Muscle layer of colon (tissue), 2 donors: ENCODE measurements around the gene OR51I1.

Source experiments
- H3K27ac ChIP-seq: one replicate; pipeline ENCODE4 v1.7.0; 2013; ENCODE audit warnings: low read depth, mild to moderate bottlenecking, low read length, moderate library complexity
- H3K27me3 ChIP-seq, 2 donors: one replicate each; pipeline ENCODE4 v1.7.0; 2013; ENCODE audit warnings: low read length in 2 of 2, mild to moderate bottlenecking in 2 of 2; ENCODE audit not compliant: insufficient read depth in 2 of 2, control insufficient read depth in 1 of 2
- H3K36me3 ChIP-seq: one replicate; pipeline ENCODE4 v1.7.0; 2013; ENCODE audit warnings: mild to moderate bottlenecking, low read length; ENCODE audit not compliant: insufficient read depth
- H3K4me1 ChIP-seq: one replicate; pipeline ENCODE4 v1.7.0; 2013; ENCODE audit warnings: mild to moderate bottlenecking, low read length; ENCODE audit not compliant: insufficient read depth
- H3K4me3 ChIP-seq, 2 donors: one replicate each; pipeline ENCODE4 v1.7.0; 2013; ENCODE audit warnings: low read length in 2 of 2, low read depth in 1 of 2, mild to moderate bottlenecking in 1 of 2, moderate library complexity in 1 of 2
- H3K9ac ChIP-seq: one replicate; pipeline ENCODE4 v1.7.0; 2013; ENCODE audit warnings: low read length
- H3K9me3 ChIP-seq: one replicate; pipeline ENCODE4 v1.7.0; 2013; ENCODE audit warnings: mild to moderate bottlenecking, low read length
- donor health status: abdominal sarcoma.
- donor health status: Adenocarcinoma of cecum.

OR51I1 gene, protein sequence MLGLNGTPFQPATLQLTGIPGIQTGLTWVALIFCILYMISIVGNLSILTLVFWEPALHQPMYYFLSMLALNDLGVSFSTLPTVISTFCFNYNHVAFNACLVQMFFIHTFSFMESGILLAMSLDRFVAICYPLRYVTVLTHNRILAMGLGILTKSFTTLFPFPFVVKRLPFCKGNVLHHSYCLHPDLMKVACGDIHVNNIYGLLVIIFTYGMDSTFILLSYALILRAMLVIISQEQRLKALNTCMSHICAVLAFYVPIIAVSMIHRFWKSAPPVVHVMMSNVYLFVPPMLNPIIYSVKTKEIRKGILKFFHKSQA

DNA sequence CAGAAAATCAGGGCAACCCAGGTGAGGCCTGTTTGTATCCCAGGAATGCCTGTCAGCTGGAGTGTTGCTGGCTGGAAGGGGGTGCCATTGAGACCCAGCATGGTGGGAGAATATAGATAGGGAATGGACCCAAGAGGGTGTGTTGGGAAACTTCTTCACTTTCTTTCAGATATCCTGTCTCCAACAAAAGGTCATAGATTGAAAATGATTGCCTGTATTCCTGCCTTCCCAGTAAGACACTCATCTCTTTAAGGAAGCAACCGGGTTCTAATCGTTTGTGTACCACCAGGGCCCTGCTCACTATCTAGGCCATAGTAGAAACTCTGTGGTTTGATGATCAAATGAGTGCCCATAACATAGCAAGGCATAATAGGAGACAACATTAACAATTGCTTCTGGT, at the start of gene OR51I1:
Gene OR51I1 (minus strand): TSS at position 101 of the 400 bp plus-strand sequence. CDS start 0 bp downstream, at position 101.
- H3K9me3 ChIP-seq = no peaks in the 10 kb centered on the region
- H3K4me3 ChIP-seq = no peak within 1 kb of the TSS
- H3K27me3 ChIP-seq = no peaks in the 10 kb centered on the region
- H3K27ac ChIP-seq = no peak within 1 kb of the TSS
- no peaks in the 10 kb centered on the region for H3K4me1 ChIP-seq
- no peaks in the 10 kb centered on the region for H3K36me3 ChIP-seq
- no peak within 1 kb of the TSS for H3K9ac ChIP-seq

DNA sequence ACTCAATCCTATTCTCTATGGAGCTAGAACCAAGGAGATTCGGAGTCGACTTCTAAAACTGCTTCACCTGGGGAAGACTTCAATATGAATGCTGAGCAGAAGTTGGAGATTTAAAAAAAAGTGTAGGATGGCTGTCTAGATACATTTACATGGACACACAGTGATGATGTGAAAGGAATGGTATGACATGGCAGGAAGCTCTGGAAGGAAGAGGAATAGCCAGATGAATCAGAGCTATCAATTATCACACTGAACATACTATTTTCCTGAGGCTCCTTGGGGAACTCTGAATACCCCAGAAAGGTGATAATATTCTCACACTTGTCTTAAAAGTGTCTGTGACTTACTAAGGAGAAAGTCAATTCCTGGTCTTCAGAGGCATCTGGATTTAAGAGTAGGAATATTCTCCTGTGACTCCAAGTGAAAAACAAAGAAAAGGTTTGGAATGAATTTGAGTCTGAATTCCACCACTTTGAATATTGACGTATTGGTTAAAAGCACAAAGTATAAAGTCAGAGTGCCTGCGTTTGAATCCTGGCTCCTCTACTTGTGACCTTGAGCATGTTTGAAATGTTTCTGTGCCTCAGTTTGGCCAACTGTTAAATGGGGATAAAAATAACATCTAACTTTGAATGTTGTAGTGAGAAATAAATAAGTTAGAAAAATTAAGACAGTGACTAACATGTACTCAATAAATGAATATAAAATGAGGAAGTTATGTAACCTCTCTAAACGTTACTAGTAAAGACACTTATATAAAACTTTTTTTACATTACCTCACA, 48.5 kb upstream of the OR51I1 start:
- no peak overlapping the region for H3K27ac ChIP-seq
- H3K4me1 ChIP-seq = no peaks in the 10 kb centered on the region
- no peak overlapping the region for H3K4me3 ChIP-seq
- H3K9me3 ChIP-seq = no peaks in the 10 kb centered on the region
- H3K27me3 ChIP-seq = no peaks in the 10 kb centered on the region
- H3K36me3 ChIP-seq = no peaks in the 10 kb centered on the region
- H3K9ac ChIP-seq = no peak overlapping the region

DNA sequence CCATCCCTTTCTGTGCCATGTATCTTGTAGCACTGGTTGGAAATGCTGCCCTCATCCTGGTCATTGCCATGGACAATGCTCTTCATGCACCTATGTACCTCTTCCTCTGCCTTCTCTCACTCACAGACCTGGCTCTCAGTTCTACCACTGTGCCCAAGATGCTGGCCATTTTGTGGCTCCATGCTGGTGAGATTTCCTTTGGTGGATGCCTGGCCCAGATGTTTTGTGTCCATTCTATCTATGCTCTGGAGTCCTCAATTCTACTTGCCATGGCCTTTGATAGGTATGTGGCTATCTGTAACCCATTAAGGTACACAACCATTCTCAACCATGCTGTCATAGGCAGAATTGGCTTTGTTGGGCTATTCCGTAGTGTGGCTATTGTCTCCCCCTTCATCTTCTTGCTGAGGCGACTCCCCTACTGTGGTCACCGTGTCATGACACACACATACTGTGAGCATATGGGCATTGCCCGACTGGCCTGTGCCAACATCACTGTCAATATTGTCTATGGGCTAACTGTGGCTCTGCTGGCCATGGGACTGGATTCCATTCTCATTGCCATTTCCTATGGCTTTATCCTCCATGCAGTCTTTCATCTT, 47.6 kb upstream of the OR51I1 start:
- no peaks in the 10 kb centered on the region for H3K9me3 ChIP-seq
- no peak overlapping the region for H3K27ac ChIP-seq
- no peaks in the 10 kb centered on the region for H3K27me3 ChIP-seq

DNA sequence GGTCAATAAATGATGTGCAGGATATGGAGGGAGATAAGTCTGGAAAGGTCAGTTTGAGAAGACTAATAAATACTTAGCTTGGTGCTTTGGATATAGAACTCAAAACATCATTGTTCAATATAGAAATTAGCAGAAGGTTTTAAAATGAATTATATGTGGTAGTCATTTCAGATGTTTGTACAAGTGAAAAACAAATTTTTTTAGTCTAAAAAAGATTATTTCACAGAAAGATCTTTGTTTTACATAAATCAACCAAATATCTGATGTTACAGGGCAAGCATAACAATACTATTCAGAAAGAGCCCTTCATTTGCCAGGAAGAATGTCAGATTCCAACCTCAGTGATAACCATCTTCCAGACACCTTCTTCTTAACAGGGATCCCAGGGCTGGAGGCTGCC, 47.1 kb upstream of the OR51I1 start, which contains the start of gene OR52D1:
Gene OR52D1 (plus strand): TSS at position 301 of the 400 bp plus-strand sequence. CDS start 22 bp downstream, at position 323.
- Histone ChIP-seq H3K4me1 (no peaks in the 10 kb centered on the region), H3K27ac (no peak within 1 kb of the TSS), H3K36me3 (no peaks in the 10 kb centered on the region), H3K9me3 (no peaks in the 10 kb centered on the region), H3K9ac (no peak within 1 kb of the TSS), H3K27me3 (no peaks in the 10 kb centered on the region), H3K4me3 (no peak within 1 kb of the TSS)

More for the DNA sequence above, 47.6 kb upstream of the OR51I1 start:
- Histone ChIP-seq H3K9ac (no peak overlapping the region), H3K36me3 (no peaks in the 10 kb centered on the region), H3K4me1 (no peaks in the 10 kb centered on the region), H3K4me3 (no peak overlapping the region)

DNA sequence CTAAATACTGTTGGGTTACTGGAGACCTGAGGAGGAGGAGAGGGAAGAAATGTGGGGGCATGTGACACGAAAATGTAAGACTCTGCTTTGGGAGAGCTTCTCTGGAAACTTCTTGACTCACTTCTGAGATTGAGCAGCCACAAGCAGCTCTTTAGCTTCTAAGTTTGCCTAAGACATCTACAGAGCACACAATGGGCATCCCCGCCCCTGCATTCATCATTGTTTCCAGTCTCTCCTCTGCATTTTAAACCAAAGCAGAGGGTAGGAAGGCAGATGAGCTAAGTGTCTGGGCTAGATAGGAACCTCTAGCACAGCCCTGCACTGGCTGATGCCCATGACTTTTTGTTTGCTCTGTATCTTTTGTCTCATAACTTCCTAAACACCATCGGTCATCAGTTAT, 45.1 kb upstream of the OR51I1 start:
- Histone ChIP-seq H3K4me3 (no peak overlapping the region), H3K9ac (no peak overlapping the region), H3K9me3 (no peaks in the 10 kb centered on the region), H3K27me3 (no peaks in the 10 kb centered on the region), H3K4me1 (no peaks in the 10 kb centered on the region), H3K27ac (no peak overlapping the region), H3K36me3 (no peaks in the 10 kb centered on the region)

DNA sequence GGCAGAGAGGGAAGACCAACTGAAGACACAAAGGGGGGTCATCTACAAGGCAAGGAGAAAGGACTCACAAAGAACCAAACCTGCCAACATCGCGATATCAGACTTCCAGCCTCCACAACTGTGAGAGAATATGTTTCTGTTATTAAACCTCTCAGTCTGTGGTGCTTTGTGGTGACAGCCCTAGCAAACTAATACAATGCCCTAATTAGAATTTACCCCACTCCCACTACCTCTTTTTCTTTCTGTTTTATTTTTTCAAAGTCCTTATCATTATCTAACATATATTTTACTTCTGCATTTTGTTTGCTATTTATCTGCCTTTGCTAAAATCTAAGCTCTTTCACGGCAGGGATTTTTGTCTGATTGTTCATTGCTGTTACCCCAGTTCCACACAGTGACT, 44.7 kb upstream of the OR51I1 start:
- no peaks in the 10 kb centered on the region for H3K4me1 ChIP-seq
- no peaks in the 10 kb centered on the region for H3K27me3 ChIP-seq
- no peak overlapping the region for H3K4me3 ChIP-seq
- no peak overlapping the region for H3K27ac ChIP-seq
- H3K9ac ChIP-seq = no peak overlapping the region
- no peaks in the 10 kb centered on the region for H3K9me3 ChIP-seq
- H3K36me3 ChIP-seq = no peaks in the 10 kb centered on the region

DNA sequence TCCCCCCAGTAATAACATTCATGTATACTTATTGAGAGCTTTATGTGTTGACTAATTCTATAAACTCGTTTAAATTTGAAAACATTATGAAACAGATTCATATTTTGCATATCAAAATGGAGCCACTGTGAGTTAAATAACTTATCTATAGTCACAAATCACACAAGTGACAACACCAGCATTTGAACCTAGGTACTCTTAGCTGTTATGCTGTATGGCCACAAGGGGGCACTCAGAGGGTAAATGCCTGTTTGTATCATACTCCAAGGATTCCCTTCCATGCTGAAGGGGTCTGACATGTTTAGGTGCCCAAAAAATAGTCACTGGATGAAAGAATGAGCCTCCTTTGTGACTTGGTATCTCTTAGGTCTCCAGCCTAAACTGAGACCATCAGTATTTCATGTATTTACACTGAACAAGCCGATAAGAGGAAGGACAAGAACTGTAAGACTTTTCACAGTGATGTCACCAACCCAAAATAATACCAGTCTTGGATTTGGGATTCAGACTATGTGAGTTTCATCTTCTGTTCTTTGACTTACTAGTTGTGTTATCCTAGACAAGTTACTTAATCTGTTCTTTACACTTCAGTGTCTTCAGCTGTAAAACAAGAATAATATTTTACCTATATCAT, 35.0 kb upstream of the OR51I1 start:
- no peak overlapping the region for H3K4me3 ChIP-seq
- H3K4me1 ChIP-seq = no peaks in the 10 kb centered on the region
- no peak overlapping the region for H3K9ac ChIP-seq
- H3K9me3 ChIP-seq = no peaks in the 10 kb centered on the region
- no peaks in the 10 kb centered on the region for H3K36me3 ChIP-seq
- H3K27me3 ChIP-seq = no peaks in the 10 kb centered on the region
- no peak overlapping the region for H3K27ac ChIP-seq

DNA sequence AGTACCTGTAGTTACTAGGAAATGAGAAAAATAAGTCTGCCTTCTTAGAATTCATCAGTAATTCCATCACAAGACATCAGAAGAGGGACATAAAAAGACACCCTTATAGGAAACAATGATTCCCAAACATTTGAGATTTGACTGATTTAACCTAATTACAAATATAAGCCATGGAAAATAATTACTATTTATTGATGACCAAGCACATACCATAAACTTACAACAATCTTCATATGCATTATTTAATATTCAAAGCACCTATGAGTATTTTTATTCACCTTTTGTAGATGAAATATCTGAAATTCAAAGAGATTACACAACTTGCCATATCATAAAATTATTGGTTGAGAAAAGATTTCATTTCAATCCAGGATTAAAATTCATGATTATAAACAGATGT, 32.6 kb upstream of the OR51I1 start:
- Histone ChIP-seq H3K36me3 (no peaks in the 10 kb centered on the region), H3K27me3 (no peaks in the 10 kb centered on the region), H3K9ac (no peak overlapping the region), H3K4me3 (no peak overlapping the region), H3K27ac (no peak overlapping the region), H3K9me3 (no peaks in the 10 kb centered on the region), H3K4me1 (no peaks in the 10 kb centered on the region)

DNA sequence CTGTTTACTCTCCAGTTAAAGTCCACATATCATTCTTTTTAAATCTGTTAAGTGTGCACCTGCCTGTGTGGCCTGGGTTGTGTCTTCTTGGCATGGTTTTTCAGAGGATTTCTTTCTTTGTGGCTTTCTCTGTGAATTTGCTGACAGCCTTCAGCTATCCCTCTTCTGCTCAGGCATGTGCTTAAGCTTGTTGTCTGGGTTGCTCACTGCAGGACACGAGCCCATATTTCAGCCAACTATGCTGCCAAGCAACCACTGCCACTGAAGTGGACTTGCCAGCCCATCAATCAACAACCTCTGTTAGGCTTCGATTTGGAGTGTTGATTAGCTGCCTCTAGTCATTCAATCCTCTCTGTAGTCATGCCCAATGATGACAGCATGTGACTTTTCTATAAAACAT, 26.2 kb upstream of the OR51I1 start:
- no peak overlapping the region for H3K4me3 ChIP-seq
- H3K27me3 ChIP-seq = no peaks in the 10 kb centered on the region
- no peaks in the 10 kb centered on the region for H3K4me1 ChIP-seq
- H3K9ac ChIP-seq = no peak overlapping the region
- H3K9me3 ChIP-seq = no peaks in the 10 kb centered on the region
- no peak overlapping the region for H3K27ac ChIP-seq
- no peaks in the 10 kb centered on the region for H3K36me3 ChIP-seq

DNA sequence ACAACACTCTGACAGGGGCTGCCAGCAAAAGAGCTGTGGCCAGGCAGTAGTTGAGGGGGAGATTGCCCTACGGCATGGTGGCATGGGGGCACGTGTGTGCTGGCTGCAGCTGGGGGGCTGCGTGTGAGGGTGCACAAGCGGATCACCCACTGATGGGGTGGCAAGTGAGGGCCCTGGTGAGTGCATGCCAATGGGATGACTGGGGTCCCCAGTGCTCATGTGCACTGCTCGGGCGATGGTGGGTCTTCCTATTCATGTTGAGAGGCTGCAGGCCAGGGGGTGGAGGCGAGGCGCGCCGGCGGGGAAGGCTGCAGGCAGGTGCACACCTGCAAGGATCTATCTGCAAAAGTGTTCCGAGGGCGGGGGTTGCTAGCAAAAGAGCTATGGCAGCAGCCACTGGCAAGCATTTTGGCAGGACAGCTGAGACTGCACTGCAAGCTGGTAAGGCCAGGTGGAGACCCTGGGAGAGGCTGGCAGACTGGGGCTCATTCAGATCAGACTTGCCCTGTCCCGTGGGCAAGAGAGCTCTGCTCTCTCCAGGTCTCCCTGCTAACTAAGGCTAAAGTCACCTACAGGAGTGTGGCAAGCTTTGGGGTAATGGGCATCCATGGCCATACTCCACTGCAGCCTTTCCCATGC, 19.8 kb upstream of the OR51I1 start:
- H3K9ac ChIP-seq = no peak overlapping the region
- no peaks in the 10 kb centered on the region for H3K4me1 ChIP-seq
- no peak overlapping the region for H3K27ac ChIP-seq
- no peaks in the 10 kb centered on the region for H3K27me3 ChIP-seq
- H3K36me3 ChIP-seq = no peaks in the 10 kb centered on the region
- no peaks in the 10 kb centered on the region for H3K9me3 ChIP-seq
- no peak overlapping the region for H3K4me3 ChIP-seq

DNA sequence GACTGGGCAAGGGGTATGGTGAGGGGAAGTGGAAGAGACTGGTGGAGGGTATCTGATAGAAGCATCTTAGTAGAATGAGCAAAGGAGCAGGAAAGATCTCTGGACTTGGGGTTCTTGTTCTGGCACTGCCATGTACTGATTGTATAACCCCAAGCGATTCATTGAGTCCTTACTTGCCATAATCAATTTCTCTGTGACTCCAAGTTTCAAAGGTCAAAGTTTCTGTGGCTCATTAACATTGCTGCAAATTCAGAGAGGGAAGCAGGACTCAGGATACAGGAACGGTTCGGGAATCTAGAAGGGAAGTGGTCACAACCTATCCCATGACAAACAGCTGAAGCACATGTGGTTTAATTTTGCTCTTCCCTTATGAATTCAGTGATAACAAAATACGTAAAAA, 8.1 kb upstream of the OR51I1 start:
- no peak overlapping the region for H3K4me3 ChIP-seq
- H3K4me1 ChIP-seq = no peaks in the 10 kb centered on the region
- no peak overlapping the region for H3K9ac ChIP-seq
- H3K27ac ChIP-seq = no peak overlapping the region
- H3K27me3 ChIP-seq = no peaks in the 10 kb centered on the region
- H3K36me3 ChIP-seq = no peaks in the 10 kb centered on the region
- H3K9me3 ChIP-seq = no peaks in the 10 kb centered on the region
